HepG2 (cell line): ENCODE measurements around the gene FGF9. TPM values are rescaled to one million over a fixed set of nuclear protein-coding genes. Genes with fewer than 3 reads are reported as not detected.
A peak's percentile ranks its signal among the peaks of the same experiment; 100 is the strongest.

Experiments
- BRF2 ChIP-seq: sonication (generic); formaldehyde crosslinking; IDR thresholded peaks from 2 replicates; pipeline ENCODE4 v1.8.1; 2022; ENCODE audit warnings: mild to moderate bottlenecking, missing genetic modification reagents
- CREB1 ChIP-seq, 2 experiments: fragments of 450-650 bp in 1 of 2; IDR thresholded peaks; 2 replicates each; pipeline ENCODE4 v1.6.1; 2016 to 2017; ENCODE audit warnings: control low read depth in 1 of 2, mild to moderate bottlenecking in 1 of 2, missing compliant biosample characterization in 1 of 2, missing genetic modification characterization in 1 of 2
- EZH2 ChIP-seq: conservative IDR thresholded peaks from 2 replicates; pipeline ENCODE4 v1.6.1; 2012; ENCODE audit warnings: mild to moderate bottlenecking, low read depth, low read length, moderate library complexity
- HNRNPK ChIP-seq: fragments of 200-400 bp; formaldehyde crosslinking; IDR thresholded peaks from 2 replicates; pipeline ENCODE4 v1.6.1; 2018; ENCODE audit warnings: low read length, low read depth, moderate library complexity, mild to moderate bottlenecking; ENCODE audit not compliant: poor library complexity, severe bottlenecking
- NFIB ChIP-seq: sonication (generic); formaldehyde crosslinking; IDR thresholded peaks from 2 replicates; pipeline ENCODE4 v1.9.0; 2021; ENCODE audit warnings: missing genetic modification reagents, mild to moderate bottlenecking, borderline replicate concordance
- NFYB ChIP-seq: sonication (generic); formaldehyde crosslinking; IDR thresholded peaks from 2 replicates; pipeline ENCODE4 v1.4.0; 2020; ENCODE audit warnings: missing genetic modification reagents
- PATZ1 ChIP-seq: sonication (generic); formaldehyde crosslinking; IDR thresholded peaks from 2 replicates; pipeline ENCODE4 v1.4.0; 2020; ENCODE audit warnings: missing genetic modification reagents
- PCBP1 ChIP-seq: fragments of 200-400 bp; formaldehyde crosslinking; IDR thresholded peaks from 2 replicates; pipeline ENCODE4 v1.6.1; 2017; ENCODE audit warnings: mild to moderate bottlenecking, low read depth, low read length, borderline replicate concordance
- TCF12 ChIP-seq, 2 experiments: fragments of 450-650 bp in 1 of 2; sonication (generic) in 1 of 2; formaldehyde crosslinking in 1 of 2; IDR thresholded peaks; 2 replicates each; pipeline versions ENCODE4 v1.6.1 to v1.8.0; 2017 to 2022; ENCODE audit warnings: antibody characterized with exemption in 1 of 2, mild to moderate bottlenecking in 1 of 2, missing genetic modification reagents in 1 of 2, moderate library complexity in 1 of 2
- ZFP36 ChIP-seq: fragments of 150-350 bp; IDR thresholded peaks from 2 replicates; pipeline ENCODE4 v1.6.1; 2018; ENCODE audit warnings: borderline replicate concordance, low read length, low read depth; ENCODE audit not compliant: partially characterized antibody
- ZKSCAN8 ChIP-seq: IDR thresholded peaks from 2 replicates; pipeline ENCODE4 v1.6.1; 2016; ENCODE audit warnings: borderline replicate concordance, missing genetic modification reagents, missing compliant biosample characterization
- ZMYM2 ChIP-seq: sonication (generic); formaldehyde crosslinking; IDR thresholded peaks from 2 replicates; pipeline ENCODE4 v1.8.0; 2022; ENCODE audit warnings: mild to moderate bottlenecking, missing genetic modification reagents
- ZNF550 ChIP-seq: sonication (generic); formaldehyde crosslinking; IDR thresholded peaks from 2 replicates; pipeline ENCODE4 v1.4.0; 2020; ENCODE audit warnings: mild to moderate bottlenecking, missing genetic modification reagents, borderline replicate concordance
- polyA plus RNA-seq, 8 experiments: library from polyadenylated mRNA; depleted of rRNA in 3 of 8; stranded (reverse) in 7 of 8; unstranded in 1 of 8; fragments of >200 nt; fragmentation: Illumina TruSeq in 4 of 8; extraction: Trizol in 4 of 8; gene quantifications; 2 replicates each; pipeline versions ENCODE4 v1.2.1 to v1.2.3, GENCODE V29; 2011 to 2016; ENCODE audit warnings: low read depth in 4 of 8, missing spikeins in 1 of 8, mixed read lengths in 1 of 8; ENCODE audit not compliant: insufficient read depth in 1 of 8
- total RNA-seq, 5 experiments: library from RNA; depleted of rRNA; stranded (reverse); fragments of >200 nt; fragmentation: Illumina TruSeq; extraction: Trizol; gene quantifications; 2 replicates each; pipeline ENCODE4 v1.2.3, GENCODE V29; 2016; ENCODE audit warnings: low read depth in 1 of 5
- TF ChIP-seq, protein P1 (sequence below), 2 experiments: fragments of 450-650 bp in 1 of 2; sonication (generic) in 1 of 2; formaldehyde crosslinking in 1 of 2; IDR thresholded peaks; 2 replicates each; pipeline versions ENCODE4 v1.6.1 to v1.8.0; 2016 to 2022; ENCODE audit warnings: antibody characterized with exemption in 1 of 2, mild to moderate bottlenecking in 1 of 2, missing genetic modification reagents in 1 of 2

The FGF9 gene
- total and polyA plus RNA-seq, 2 of the 13 experiments (the other 11 are each of a cell fraction or from before 2014, with no cell fraction given), result not detected

DNA sequence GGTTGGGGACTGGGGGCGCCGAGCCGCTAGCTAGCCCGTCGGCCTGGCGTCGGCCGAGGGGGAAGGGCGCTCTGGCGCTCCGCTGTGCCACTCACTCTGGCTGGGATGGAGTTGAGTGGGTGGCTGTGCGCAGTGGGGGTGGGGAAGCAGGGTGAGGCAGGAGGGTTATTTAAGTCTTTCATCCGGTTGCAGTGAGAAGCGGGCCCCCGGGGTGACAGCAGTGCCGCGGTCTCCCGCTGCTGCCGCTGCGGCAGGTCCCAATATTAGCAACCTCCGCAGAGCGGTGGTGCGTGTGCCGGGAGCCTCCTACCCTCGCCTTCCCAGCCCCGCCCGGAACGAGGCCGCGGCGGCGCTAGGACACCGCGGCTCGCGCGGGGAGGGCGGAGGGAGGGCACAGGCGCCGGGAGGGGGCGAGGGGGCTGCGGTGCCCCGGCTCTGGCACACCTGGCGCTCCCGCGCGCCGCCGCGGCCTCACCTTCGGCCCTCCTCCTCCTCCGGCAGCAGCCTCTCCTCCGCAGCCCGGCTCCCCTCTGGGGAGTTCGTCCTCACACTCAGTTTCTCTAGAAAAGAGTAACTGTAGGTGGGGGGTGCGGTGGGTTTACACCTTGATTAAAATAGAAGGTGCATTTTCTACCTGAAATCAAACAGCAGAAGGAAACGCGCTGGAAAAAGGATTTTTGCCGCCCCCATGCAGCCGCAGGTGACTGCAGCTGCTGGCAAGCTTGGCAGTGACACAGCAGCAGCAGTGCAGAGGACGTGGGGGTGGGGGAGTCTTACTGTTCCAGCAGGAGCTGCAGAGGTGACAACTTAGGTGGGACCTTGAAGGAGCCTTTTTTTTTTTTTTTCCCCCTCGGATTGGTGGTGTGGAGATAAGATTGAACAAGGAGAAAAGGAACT lies 4.5 kb downstream of the FGF9 start (continued):
- TF ChIP-seq NFIB, result no peak
- TF ChIP-seq, protein P1, sequence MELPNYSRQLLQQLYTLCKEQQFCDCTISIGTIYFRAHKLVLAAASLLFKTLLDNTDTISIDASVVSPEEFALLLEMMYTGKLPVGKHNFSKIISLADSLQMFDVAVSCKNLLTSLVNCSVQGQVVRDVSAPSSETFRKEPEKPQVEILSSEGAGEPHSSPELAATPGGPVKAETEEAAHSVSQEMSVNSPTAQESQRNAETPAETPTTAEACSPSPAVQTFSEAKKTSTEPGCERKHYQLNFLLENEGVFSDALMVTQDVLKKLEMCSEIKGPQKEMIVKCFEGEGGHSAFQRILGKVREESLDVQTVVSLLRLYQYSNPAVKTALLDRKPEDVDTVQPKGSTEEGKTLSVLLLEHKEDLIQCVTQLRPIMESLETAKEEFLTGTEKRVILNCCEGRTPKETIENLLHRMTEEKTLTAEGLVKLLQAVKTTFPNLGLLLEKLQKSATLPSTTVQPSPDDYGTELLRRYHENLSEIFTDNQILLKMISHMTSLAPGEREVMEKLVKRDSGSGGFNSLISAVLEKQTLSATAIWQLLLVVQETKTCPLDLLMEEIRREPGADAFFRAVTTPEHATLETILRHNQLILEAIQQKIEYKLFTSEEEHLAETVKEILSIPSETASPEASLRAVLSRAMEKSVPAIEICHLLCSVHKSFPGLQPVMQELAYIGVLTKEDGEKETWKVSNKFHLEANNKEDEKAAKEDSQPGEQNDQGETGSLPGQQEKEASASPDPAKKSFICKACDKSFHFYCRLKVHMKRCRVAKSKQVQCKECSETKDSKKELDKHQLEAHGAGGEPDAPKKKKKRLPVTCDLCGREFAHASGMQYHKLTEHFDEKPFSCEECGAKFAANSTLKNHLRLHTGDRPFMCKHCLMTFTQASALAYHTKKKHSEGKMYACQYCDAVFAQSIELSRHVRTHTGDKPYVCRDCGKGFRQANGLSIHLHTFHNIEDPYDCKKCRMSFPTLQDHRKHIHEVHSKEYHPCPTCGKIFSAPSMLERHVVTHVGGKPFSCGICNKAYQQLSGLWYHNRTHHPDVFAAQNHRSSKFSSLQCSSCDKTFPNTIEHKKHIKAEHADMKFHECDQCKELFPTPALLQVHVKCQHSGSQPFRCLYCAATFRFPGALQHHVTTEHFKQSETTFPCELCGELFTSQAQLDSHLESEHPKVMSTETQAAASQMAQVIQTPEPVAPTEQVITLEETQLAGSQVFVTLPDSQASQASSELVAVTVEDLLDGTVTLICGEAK (IDR thresholded peaks at IDR 0.05), result no peak
- TF ChIP-seq, protein P1 (CRISPR knock-in tag; IDR thresholded peaks at IDR 0.05), result no peak
- no peak for TF ChIP-seq ZMYM2 (CRISPR knock-in tag)
- TF ChIP-seq HNRNPK, result peak; percentile 93
- 0 out of 2 replicates have a peak, but pooled peaks have one; percentile 41 for TF ChIP-seq PCBP1
- peak; percentile 84 for TF ChIP-seq EZH2
- no peak for TF ChIP-seq ZFP36
- TF ChIP-seq TCF12 (IDR thresholded peaks at IDR 0.05), result no peak
- no peak for TF ChIP-seq TCF12 (CRISPR knock-in tag; IDR thresholded peaks at IDR 0.05)
- TF ChIP-seq PATZ1 (CRISPR knock-in tag), result peak; percentile 25; the same call in 1 of the 2 replicates
- TF ChIP-seq NFYB (CRISPR knock-in tag), result no peak
- TF ChIP-seq CREB1 (IDR thresholded peaks at IDR 0.05), result no peak
- no peak for TF ChIP-seq CREB1 (CRISPR knock-in tag; IDR thresholded peaks at IDR 0.05)
- TF ChIP-seq ZKSCAN8 (CRISPR knock-in tag), result no peak
- TF ChIP-seq ZNF550, result no peak
- no peak for TF ChIP-seq BRF2
